NT2/D1 (cell line): Measurements from ENCODE around the gene KLK15.

Experiments
- SUZ12 ChIP-seq: IDR thresholded peaks from 2 replicates; pipeline ENCODE4 v1.6.1; 2011; ENCODE audit not compliant: insufficient read length, insufficient read depth; ENCODE audit errors: extremely low read depth
- YY1 ChIP-seq: IDR thresholded peaks from 2 replicates; pipeline ENCODE4 v1.6.1; 2011; ENCODE audit not compliant: insufficient read length, insufficient read depth

- TF ChIP-seq SUZ12 (no peak), YY1 (no peak)
These were observed 28.7 kb downstream of the KLK15 start for GRCh38 chr19:50804420-50805272.
